ENCODE data around the gene CCDC136. TPM values are rescaled to one million over a fixed set of nuclear protein-coding genes. Genes with fewer than 3 reads are reported as not detected.

The CCDC136 gene
- total RNA-seq, 2 donors from 2014 or later, result 46.0 to 51.2 TPM

DNA sequence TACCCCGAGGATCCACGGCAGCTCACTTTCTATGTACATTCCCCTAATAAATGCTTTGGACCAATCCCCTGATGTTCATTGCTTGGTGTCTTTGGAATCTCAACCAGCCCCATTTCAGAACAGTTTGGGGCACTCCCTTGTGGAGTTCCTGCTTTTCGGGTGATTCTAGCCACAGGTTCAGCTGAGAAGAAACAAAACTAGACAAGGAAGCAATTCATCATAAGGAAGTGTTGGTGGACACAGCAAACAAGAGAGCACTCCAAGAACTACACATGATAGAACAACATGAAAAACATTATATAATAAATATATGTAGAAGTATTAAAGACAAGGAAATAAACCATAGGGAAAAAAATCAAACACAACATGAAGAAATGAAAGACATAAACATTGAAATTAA, 6.0 kb upstream of the CCDC136 start:
- no peaks in the 10 kb centered on the region for H3K36me3 ChIP-seq (ENCODE audit: control insufficient read depth, insufficient read depth, low read length)
- H3K4me1 ChIP-seq (ENCODE audit: control insufficient read depth, insufficient read depth, low read length), result no peaks in the 10 kb centered on the region
- DNase-seq, result no peak
- H3K9ac ChIP-seq (ENCODE audit: extremely low read depth, low read length, poor library complexity, severe bottlenecking), result no peak overlapping the region
- no peak overlapping the region for H3K27ac ChIP-seq (ENCODE audit: low read depth, low read length)
- Mint-ChIP-seq H3K4me3 (no peak overlapping the region), H3K4me1 (peaks cover 17% of the 10 kb centered on the region), H3K27ac (no peak overlapping the region), H3K36me3 (ENCODE audit: low read depth) (no peaks in the 10 kb centered on the region), H3K9me3 (no peaks in the 10 kb centered on the region), H3K27me3 (ENCODE audit: insufficient read depth) (peaks cover 43% of the 10 kb centered on the region)
- H3K27me3 ChIP-seq (ENCODE audit: control insufficient read depth, insufficient read depth, low read length, poor library complexity, severe bottlenecking), result peaks cover 52% of the 10 kb centered on the region
- WGBS, 2 experiments (ENCODE audit: insufficient coverage in 1 of 2, insufficient read length in 1 of 2), result 76 to 90% methylated on average over 2 to 3 of the region's 3 CpGs
- no peak overlapping the region for H3K4me3 ChIP-seq (ENCODE audit: low read length)
- TF ChIP-seq, protein P1, sequence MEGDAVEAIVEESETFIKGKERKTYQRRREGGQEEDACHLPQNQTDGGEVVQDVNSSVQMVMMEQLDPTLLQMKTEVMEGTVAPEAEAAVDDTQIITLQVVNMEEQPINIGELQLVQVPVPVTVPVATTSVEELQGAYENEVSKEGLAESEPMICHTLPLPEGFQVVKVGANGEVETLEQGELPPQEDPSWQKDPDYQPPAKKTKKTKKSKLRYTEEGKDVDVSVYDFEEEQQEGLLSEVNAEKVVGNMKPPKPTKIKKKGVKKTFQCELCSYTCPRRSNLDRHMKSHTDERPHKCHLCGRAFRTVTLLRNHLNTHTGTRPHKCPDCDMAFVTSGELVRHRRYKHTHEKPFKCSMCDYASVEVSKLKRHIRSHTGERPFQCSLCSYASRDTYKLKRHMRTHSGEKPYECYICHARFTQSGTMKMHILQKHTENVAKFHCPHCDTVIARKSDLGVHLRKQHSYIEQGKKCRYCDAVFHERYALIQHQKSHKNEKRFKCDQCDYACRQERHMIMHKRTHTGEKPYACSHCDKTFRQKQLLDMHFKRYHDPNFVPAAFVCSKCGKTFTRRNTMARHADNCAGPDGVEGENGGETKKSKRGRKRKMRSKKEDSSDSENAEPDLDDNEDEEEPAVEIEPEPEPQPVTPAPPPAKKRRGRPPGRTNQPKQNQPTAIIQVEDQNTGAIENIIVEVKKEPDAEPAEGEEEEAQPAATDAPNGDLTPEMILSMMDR (conservative IDR thresholded peaks at IDR 0.05), result no peak
- no peaks in the 10 kb centered on the region for H3K9me3 ChIP-seq (ENCODE audit: control insufficient read depth, low read length)

- Histone ChIP-seq H3K9me3 (ENCODE audit: control insufficient read depth, low read length) (no peaks in the 10 kb centered on the region), H3K36me3 (ENCODE audit: control insufficient read depth, insufficient read depth, low read length) (no peaks in the 10 kb centered on the region), H3K9ac (ENCODE audit: extremely low read depth, low read length, poor library complexity, severe bottlenecking) (no peak overlapping the region), H3K27me3 (ENCODE audit: control insufficient read depth, insufficient read depth, low read length, poor library complexity, severe bottlenecking) (peaks cover 56% of the 10 kb centered on the region), H3K4me3 (ENCODE audit: low read length) (no peak overlapping the region), H3K4me1 (ENCODE audit: control insufficient read depth, insufficient read depth, low read length) (no peaks in the 10 kb centered on the region), H3K27ac (ENCODE audit: low read depth, low read length) (no peak overlapping the region)
- DNase-seq, result no peak
- 82 to 83% methylated on average over 6 to 9 of the region's 9 CpGs for WGBS, 2 experiments (ENCODE audit: insufficient coverage in 1 of 2, insufficient read length in 1 of 2)
- H3K4me3 Mint-ChIP-seq, result no peak overlapping the region
- no peak overlapping the region for H3K27ac Mint-ChIP-seq
- H3K27me3 Mint-ChIP-seq (ENCODE audit: insufficient read depth), result peaks cover 40% of the 10 kb centered on the region
- H3K9me3 Mint-ChIP-seq, result no peaks in the 10 kb centered on the region
- TF ChIP-seq, protein P1 (conservative IDR thresholded peaks at IDR 0.05), result no peak
- peaks cover 5% of the 10 kb centered on the region for H3K4me1 Mint-ChIP-seq
- no peaks in the 10 kb centered on the region for H3K36me3 Mint-ChIP-seq (ENCODE audit: low read depth)
Observed at GRCh38 chr7:128788446-128789412, 3.0 kb upstream of the CCDC136 start.

DNA sequence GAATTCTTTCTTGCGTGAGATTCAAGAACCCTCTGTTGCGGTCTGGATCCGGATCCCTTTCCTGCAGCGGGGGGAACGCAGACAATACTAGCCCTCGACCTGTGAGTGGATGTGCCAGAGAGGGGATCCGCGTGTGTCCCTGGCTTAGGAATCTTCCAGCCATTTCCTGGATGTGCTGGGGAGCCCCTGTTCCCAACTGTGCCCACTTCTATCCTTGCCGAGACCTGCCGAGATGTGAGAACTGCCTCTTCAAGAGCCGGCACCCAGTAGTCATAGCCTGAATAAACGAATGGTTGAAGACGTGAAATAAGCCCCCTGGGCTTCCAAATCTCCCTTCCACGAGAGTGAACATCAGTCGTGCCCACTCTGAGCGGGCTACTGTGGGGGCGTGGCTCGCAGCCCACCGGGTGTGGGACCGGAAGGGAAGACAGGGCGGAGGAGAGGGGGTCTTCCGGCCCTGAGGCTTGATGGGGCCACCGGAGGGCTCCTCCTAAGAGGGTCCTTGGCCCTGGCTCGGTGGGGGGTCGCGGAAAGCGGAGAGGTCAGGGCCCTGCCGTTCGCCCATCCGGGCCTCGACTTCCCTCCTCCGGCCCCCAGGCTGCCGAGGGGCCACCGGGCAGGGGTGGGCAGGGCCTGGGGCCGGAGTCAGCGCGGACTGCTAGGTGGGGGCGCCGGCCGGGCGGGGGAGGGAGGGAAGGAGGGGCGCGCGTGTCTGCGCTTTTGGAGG, 1.3 kb upstream of the CCDC136 start:
- H3K4me1 Mint-ChIP-seq, result peaks cover 5% of the 10 kb centered on the region
- H3K9me3 ChIP-seq (ENCODE audit: control insufficient read depth, low read length), result no peaks in the 10 kb centered on the region
- peak; percentile 75 for DNase-seq
- H3K4me3 ChIP-seq (ENCODE audit: low read length), result peak overlapping the region; percentile 81
- H3K4me3 Mint-ChIP-seq, result peak overlapping the region; percentile 82
- no peak overlapping the region for H3K9ac ChIP-seq (ENCODE audit: extremely low read depth, low read length, poor library complexity, severe bottlenecking)
- TF ChIP-seq, protein P1 (conservative IDR thresholded peaks at IDR 0.05), result no peak
- no peaks in the 10 kb centered on the region for H3K4me1 ChIP-seq (ENCODE audit: control insufficient read depth, insufficient read depth, low read length)
- no peak overlapping the region for H3K27ac ChIP-seq (ENCODE audit: low read depth, low read length)
- H3K36me3 ChIP-seq (ENCODE audit: control insufficient read depth, insufficient read depth, low read length), result no peaks in the 10 kb centered on the region
- no peak overlapping the region for H3K27ac Mint-ChIP-seq
- H3K36me3 Mint-ChIP-seq (ENCODE audit: low read depth), result peaks cover 12% of the 10 kb centered on the region
- 15 to 37% methylated on average over 11 to 45 of the region's 45 CpGs for WGBS, 2 experiments (ENCODE audit: insufficient coverage in 1 of 2, insufficient read length in 1 of 2)
- peaks cover 40% of the 10 kb centered on the region for H3K27me3 Mint-ChIP-seq (ENCODE audit: insufficient read depth)
- H3K9me3 Mint-ChIP-seq, result no peaks in the 10 kb centered on the region
- peaks cover 54% of the 10 kb centered on the region for H3K27me3 ChIP-seq (ENCODE audit: control insufficient read depth, insufficient read depth, low read length, poor library complexity, severe bottlenecking)

All from endodermal cell (in vitro differentiated cells).